ENCODE results near the gene ABHD16B.
A peak's percentile ranks its signal among the peaks of the same experiment; 100 is the strongest.

ABHD16B gene

GRCh38 chr20:63833776-63834490 is 27.4 kb upstream of the ABHD16B start:
- ChIA-PET CTCF (interaction anchor here (0.7 to 1.1 kb wide), 4 partner anchors 59 to 152 kb away, joined by 3 to 4 read pairs (median 3); no protein-coding TSS in a partner anchor), POLR2A (ENCODE audit: low non-redundant PET) (interaction anchor here (0.6 kb wide), 1 partner anchor 31 kb away, joined by 3 read pairs; the partner anchor contains the start of gene TPD52L2)

GRCh38 chr20:63834491-63834880 is 26.8 kb upstream of the ABHD16B start:
- ChIA-PET POLR2A (ENCODE audit: low non-redundant PET) (no interaction called here), CTCF (interaction anchor here (0.7 to 1.1 kb wide), 3 partner anchors 105 to 140 kb away, joined by 3 read pairs; no protein-coding TSS in a partner anchor)
- H3K27ac ChIP-seq: no peak overlapping the region

More at GRCh38 chr20:63833776-63834490, 27.4 kb upstream of the ABHD16B start:
- TF ChIP-seq CTCF (conservative IDR thresholded peaks at IDR 0.05; ENCODE audit: low read depth): no peak
- DNase-seq (ENCODE audit: low spot score): no peak
- no peak overlapping the region for H3K27ac ChIP-seq

GRCh38 chr20:63835021-63835858 is 26.1 kb upstream of the ABHD16B start:
- ChIA-PET CTCF (interaction anchor here (0.7 to 1.1 kb wide), 3 partner anchors 106 to 139 kb away, joined by 3 read pairs; no protein-coding TSS in a partner anchor), POLR2A (ENCODE audit: low non-redundant PET) (interaction anchor here (0.6 kb wide), 1 partner anchor 31 kb away, joined by 5 read pairs; no protein-coding TSS in a partner anchor)
- DNase-seq (ENCODE audit: low spot score): peak; percentile 99
- no peak for TF ChIP-seq CTCF (conservative IDR thresholded peaks at IDR 0.05; ENCODE audit: low read depth)
- peak overlapping the region; percentile 45; the same call in 1 of the 2 replicates for H3K27ac ChIP-seq

More at GRCh38 chr20:63834491-63834880, 26.8 kb upstream of the ABHD16B start:
- no peak for TF ChIP-seq CTCF (conservative IDR thresholded peaks at IDR 0.05; ENCODE audit: low read depth)
- DNase-seq (ENCODE audit: low spot score): no peak

- ChIA-PET POLR2A (ENCODE audit: low non-redundant PET) (no interaction called here), CTCF (interaction anchor here (0.5 kb wide), 1 partner anchor 58 kb away, joined by 3 read pairs; no protein-coding TSS in a partner anchor)
- DNase-seq (ENCODE audit: low spot score): no peak
- no peak for TF ChIP-seq CTCF (conservative IDR thresholded peaks at IDR 0.05; ENCODE audit: low read depth)
- peak overlapping the region; percentile 21 for H3K27ac ChIP-seq
Measured at GRCh38 chr20:63836458-63837344, 24.6 kb upstream of the ABHD16B start.

- ChIA-PET CTCF (interaction anchor here (0.7 kb wide), 1 partner anchor 77 kb away, joined by 3 read pairs; no protein-coding TSS in a partner anchor), POLR2A (ENCODE audit: low non-redundant PET) (no interaction called here)
- H3K27ac ChIP-seq: peak overlapping the region; percentile 21
- DNase-seq (ENCODE audit: low spot score): no peak
- no peak for TF ChIP-seq CTCF (conservative IDR thresholded peaks at IDR 0.05; ENCODE audit: low read depth)
Measured at GRCh38 chr20:63837479-63837878, 23.8 kb upstream of the ABHD16B start.

Measured in RWPE1 (cell line).